RWPE2 (cell line): ENCODE results near the gene CGNL1.

Experiments used
- ATAC-seq: fragments of 200-7000 bp; cut with Tn5 transposase; 3 replicates; pipeline ENCODE4 v1.9.1; 2021; ENCODE audit warnings: low read depth
- DNase-seq: peaks from one replicate; pipeline ENCODE4 v3.0.0-alpha.2; 2020; ENCODE audit warnings: low spot score
- H3K27ac ChIP-seq: fragments of 450-650 bp; 2 replicates; pipeline ENCODE4 v1.5.1; 2017; ENCODE audit warnings: mild to moderate bottlenecking; ENCODE audit not compliant: poor library complexity, severe bottlenecking
- H3K27me3 ChIP-seq: fragments of 250-450 bp; sonication (Bioruptor Pico); 2 replicates; pipeline ENCODE4 v1.5.1; 2021; ENCODE audit warnings: mild to moderate bottlenecking, moderate library complexity; ENCODE audit not compliant: insufficient read depth, poor library complexity, severe bottlenecking
- H3K36me3 ChIP-seq: fragments of 250-450 bp; sonication (Bioruptor Pico); 2 replicates; pipeline ENCODE4 v1.5.1; 2020; ENCODE audit warnings: low read depth, mild to moderate bottlenecking, moderate library complexity
- H3K4me1 ChIP-seq: fragments of 250-450 bp; sonication (Bioruptor Pico); 2 replicates; pipeline ENCODE4 v1.5.1; 2021; ENCODE audit warnings: mild to moderate bottlenecking, moderate library complexity; ENCODE audit not compliant: insufficient read depth, poor library complexity, severe bottlenecking
- H3K4me3 ChIP-seq: fragments of 250-450 bp; sonication (Bioruptor Pico); 2 replicates; pipeline ENCODE4 v1.5.1; 2021; ENCODE audit warnings: mild to moderate bottlenecking, moderate library complexity; ENCODE audit not compliant: severe bottlenecking
- H3K9me3 ChIP-seq: fragments of 250-450 bp; sonication (Bioruptor Pico); 2 replicates; pipeline ENCODE4 v1.5.1; 2021; ENCODE audit warnings: mild to moderate bottlenecking, moderate library complexity; ENCODE audit not compliant: severe bottlenecking
- CTCF ChIP-seq: fragments of 450-650 bp; IDR thresholded peaks from one replicate; pipeline ENCODE4 v1.5.1; 2017; ENCODE audit warnings: mild to moderate bottlenecking, moderate library complexity; ENCODE audit not compliant: poor library complexity, severe bottlenecking

Gene CGNL1

GRCh38 chr15:57391537-57391936, 15.2 kb downstream of the CGNL1 start:
- Histone ChIP-seq H3K27ac (no peak overlapping the region), H3K36me3 (no peaks in the 10 kb centered on the region), H3K4me3 (no peak overlapping the region), H3K27me3 (no peaks in the 10 kb centered on the region), H3K9me3 (no peaks in the 10 kb centered on the region), H3K4me1 (no peaks in the 10 kb centered on the region)
- ATAC-seq (no peak), DNase-seq (no peak)
- TF ChIP-seq CTCF: no peak

- Histone ChIP-seq H3K27ac (no peak overlapping the region), H3K27me3 (no peaks in the 10 kb centered on the region), H3K9me3 (no peaks in the 10 kb centered on the region), H3K4me3 (no peak overlapping the region), H3K36me3 (no peaks in the 10 kb centered on the region), H3K4me1 (no peaks in the 10 kb centered on the region)
- ATAC-seq (no peak), DNase-seq (no peak)
- no peak for TF ChIP-seq CTCF
These were observed 16.8 kb downstream of the CGNL1 start for GRCh38 chr15:57393061-57393460.

GRCh38 chr15:57395292-57395691, 19.0 kb downstream of the CGNL1 start:
- no peak overlapping the region for H3K27ac ChIP-seq
- no peaks in the 10 kb centered on the region for H3K4me1 ChIP-seq
- no peaks in the 10 kb centered on the region for H3K9me3 ChIP-seq
- ATAC-seq (peak; percentile 88), DNase-seq (no peak)
- H3K27me3 ChIP-seq: no peaks in the 10 kb centered on the region
- no peak for TF ChIP-seq CTCF
- H3K4me3 ChIP-seq: no peak overlapping the region
- no peaks in the 10 kb centered on the region for H3K36me3 ChIP-seq

GRCh38 chr15:57398336-57398735, 22.0 kb downstream of the CGNL1 start:
- H3K9me3 ChIP-seq: no peaks in the 10 kb centered on the region
- H3K4me1 ChIP-seq: no peaks in the 10 kb centered on the region
- no peaks in the 10 kb centered on the region for H3K27me3 ChIP-seq
- no peak overlapping the region for H3K4me3 ChIP-seq
- DNase-seq: no peak
- no peak overlapping the region for H3K27ac ChIP-seq
- ATAC-seq: no peak
- TF ChIP-seq CTCF: no peak
- H3K36me3 ChIP-seq: no peaks in the 10 kb centered on the region

- no peak overlapping the region for H3K27ac ChIP-seq
- TF ChIP-seq CTCF: no peak
- no peaks in the 10 kb centered on the region for H3K4me1 ChIP-seq
- DNase-seq (no peak), ATAC-seq (no peak)
- no peaks in the 10 kb centered on the region for H3K27me3 ChIP-seq
- H3K4me3 ChIP-seq: no peak overlapping the region
- no peaks in the 10 kb centered on the region for H3K36me3 ChIP-seq
- H3K9me3 ChIP-seq: no peaks in the 10 kb centered on the region
These were observed 25.2 kb downstream of the CGNL1 start for GRCh38 chr15:57401546-57401945.
